AG08396 (cell line): ENCODE measurements around the gene PCDHB12.
"Not testable (repeated sequence)": the region's sequence is repeated elsewhere in the genome, so short reads cannot be mapped to it uniquely, and the experiment has no call there.

Experiments
- DNase-seq: peaks from one replicate; pipeline ENCODE4 v3.0.0; 2012; ENCODE audit warnings: low spot score, mixed read lengths

The PCDHB12 gene

GRCh38 chr5:141210281-141210680 is 1.8 kb downstream of the PCDHB12 start:
- not testable (repeated sequence) for DNase-seq

- DNase-seq: not testable (repeated sequence)
Observed at GRCh38 chr5:141210849-141211248, 2.3 kb downstream of the PCDHB12 start.

GRCh38 chr5:141213656-141214339 is 5.3 kb downstream of the PCDHB12 start, which contains the start of gene PCDHB13:
PCDHB13 (plus strand) TSS chr5:141213919; CDS start chr5:141214124, 205 bp downstream.
- DNase-seq: not testable (repeated sequence)

GRCh38 chr5:141214583-141214982 is 6.1 kb downstream of the PCDHB12 start:
- not testable (repeated sequence) for DNase-seq

- DNase-seq: not testable (repeated sequence)
Observed at GRCh38 chr5:141215504-141215903, 7.0 kb downstream of the PCDHB12 start.

GRCh38 chr5:141216035-141216434 is 7.5 kb downstream of the PCDHB12 start:
- not testable (repeated sequence) for DNase-seq

GRCh38 chr5:141223112-141223783 is 14.7 kb downstream of the PCDHB12 start, which contains the start of gene PCDHB14:
PCDHB14 (plus strand) TSS chr5:141223343; CDS start chr5:141223506, 163 bp downstream.
- DNase-seq: peak; percentile 50

- not testable (repeated sequence) for DNase-seq
Observed at GRCh38 chr5:141224844-141225243, 16.3 kb downstream of the PCDHB12 start.

GRCh38 chr5:141225421-141225820 is 16.9 kb downstream of the PCDHB12 start:
- not testable (repeated sequence) for DNase-seq

GRCh38 chr5:141234109-141234667 is 25.7 kb downstream of the PCDHB12 start:
- DNase-seq: no peak

- not testable (repeated sequence) for DNase-seq
Observed at GRCh38 chr5:141235922-141236321, 27.4 kb downstream of the PCDHB12 start.

- DNase-seq: no peak
Observed at GRCh38 chr5:141236516-141237313, 28.2 kb downstream of the PCDHB12 start.

- no peak for DNase-seq
Observed at GRCh38 chr5:141241496-141241895, 33.0 kb downstream of the PCDHB12 start.

- DNase-seq: no peak
Observed at GRCh38 chr5:141245250-141245717, 36.8 kb downstream of the PCDHB12 start, which contains the start of gene PCDHB15. PCDHB15 (plus strand) TSS chr5:141245395; CDS start chr5:141245579, 184 bp downstream.

GRCh38 chr5:141246971-141247370 is 38.5 kb downstream of the PCDHB12 start:
- not testable (repeated sequence) for DNase-seq

- not testable (repeated sequence) for DNase-seq
Observed at GRCh38 chr5:141247434-141247833, 38.9 kb downstream of the PCDHB12 start.

GRCh38 chr5:141250576-141250975 is 42.1 kb downstream of the PCDHB12 start:
- no peak for DNase-seq

- no peak for DNase-seq
Observed at GRCh38 chr5:141258464-141258863, 49.9 kb downstream of the PCDHB12 start.

- no peak for DNase-seq
Observed at GRCh38 chr5:141258948-141259347, 50.4 kb downstream of the PCDHB12 start.

- DNase-seq: no peak
Observed at GRCh38 chr5:141260458-141261237, 52.1 kb downstream of the PCDHB12 start.

- no peak for DNase-seq
Observed at GRCh38 chr5:141261238-141261546, 52.7 kb downstream of the PCDHB12 start.
